Naive B cell (primary cell): ENCODE data around the gene TP73. TPM values are rescaled to one million over a fixed set of nuclear protein-coding genes. Genes with fewer than 3 reads are reported as not detected.
A peak's percentile ranks its signal among the peaks of the same experiment; 100 is the strongest.

Experiments
- ATAC-seq, 2 donors: fragments of 150-1000 bp; cut with Tn5 transposase; 2 replicates each; pipeline ENCODE4 v1.10.0; 2021; ENCODE audit warnings: low read depth in 2 of 2, mild to moderate bottlenecking in 2 of 2, moderate library complexity in 2 of 2
- DNase-seq: peaks from one replicate; pipeline ENCODE4 v3.0.0; 2022
- H3K27ac Mint-ChIP-seq, 6 donors: one replicate each; pipeline ENCODE4 v1.8.0; 2020 to 2022; ENCODE audit warnings: mild to moderate bottlenecking in 6 of 6, mixed read lengths in 6 of 6, moderate library complexity in 5 of 6, inconsistent platforms in 2 of 6
- H3K27me3 Mint-ChIP-seq, 3 donors: one replicate each; pipeline ENCODE4 v1.8.0; 2021 to 2022; ENCODE audit warnings: mixed read lengths in 3 of 3, mild to moderate bottlenecking in 1 of 3
- H3K36me3 Mint-ChIP-seq, 2 donors: one replicate each; pipeline ENCODE4 v1.8.0; 2020 to 2022; ENCODE audit warnings: mixed read lengths in 2 of 2, inconsistent platforms in 1 of 2, mild to moderate bottlenecking in 1 of 2
- H3K4me1 Mint-ChIP-seq, 3 donors: one replicate each; pipeline ENCODE4 v1.8.0; 2020 to 2022; ENCODE audit warnings: mixed read lengths in 3 of 3, inconsistent platforms in 1 of 3, mild to moderate bottlenecking in 1 of 3, moderate library complexity in 1 of 3
- H3K4me3 Mint-ChIP-seq, 8 donors: one replicate each; pipeline ENCODE4 v1.8.0; 2020 to 2022; ENCODE audit warnings: mild to moderate bottlenecking in 8 of 8, mixed read lengths in 8 of 8, moderate library complexity in 8 of 8, inconsistent platforms in 2 of 8
- H3K9me3 Mint-ChIP-seq, 7 donors: one replicate each; pipeline ENCODE4 v1.8.0; 2020 to 2022; ENCODE audit warnings: mixed read lengths in 7 of 7, mild to moderate bottlenecking in 5 of 7, inconsistent platforms in 2 of 7, moderate library complexity in 1 of 7
- polyA plus RNA-seq, 6 donors: library from polyadenylated mRNA; unstranded; fragments of 300-500 nt; fragmentation: Illumina TruSeq; gene quantifications; one replicate each; pipeline ENCODE4 v1.2.3, GENCODE V29; 2021; ENCODE audit warnings: low read depth in 6 of 6

TP73 gene
- polyA plus RNA-seq, 6 donors from 2014 or later: not detected

GRCh38 chr1:3688356-3689137 is 36.2 kb downstream of the TP73 start:
- no peaks in the 10 kb centered on the region for H3K9me3 Mint-ChIP-seq
- peaks cover 0 to 4% (median 0%) of the 10 kb centered on the region in 3 donors for H3K4me1 Mint-ChIP-seq
- H3K4me3 Mint-ChIP-seq: no peak overlapping the region
- no peaks in the 10 kb centered on the region for H3K36me3 Mint-ChIP-seq
- DNase-seq: no peak
- no peak for ATAC-seq
- H3K27ac Mint-ChIP-seq: peak overlapping the region in 2 of 6 donors; percentile 60 to 78
- peaks cover 5 to 12% (median 10%) of the 10 kb centered on the region in 3 donors for H3K27me3 Mint-ChIP-seq

GRCh38 chr1:3689138-3689750 is 36.9 kb downstream of the TP73 start:
- H3K4me1 Mint-ChIP-seq: peaks cover 0 to 4% (median 0%) of the 10 kb centered on the region in 3 donors
- no peak for DNase-seq
- no peaks in the 10 kb centered on the region for H3K9me3 Mint-ChIP-seq
- no peak for ATAC-seq
- peak overlapping the region in 1 of 6 donors; percentile 78 for H3K27ac Mint-ChIP-seq
- no peaks in the 10 kb centered on the region for H3K36me3 Mint-ChIP-seq
- no peak overlapping the region for H3K4me3 Mint-ChIP-seq
- peaks cover 5 to 9% (median 8%) of the 10 kb centered on the region in 3 donors for H3K27me3 Mint-ChIP-seq

GRCh38 chr1:3690282-3691065 is 38.2 kb downstream of the TP73 start:
- Mint-ChIP-seq H3K36me3 (no peaks in the 10 kb centered on the region), H3K27ac (no peak overlapping the region), H3K4me1 (peaks cover 0 to 10% (median 2%) of the 10 kb centered on the region in 3 donors), H3K4me3 (no peak overlapping the region), H3K27me3 (peaks cover 5 to 15% (median 10%) of the 10 kb centered on the region in 3 donors), H3K9me3 (no peaks in the 10 kb centered on the region)
- no peak for ATAC-seq
- no peak for DNase-seq

GRCh38 chr1:3691421-3692204 is 39.3 kb downstream of the TP73 start:
- Mint-ChIP-seq H3K9me3 (no peaks in the 10 kb centered on the region), H3K4me1 (peaks cover 8 to 16% (median 9%) of the 10 kb centered on the region in 3 donors), H3K4me3 (peak overlapping the region in 1 of 8 donors; percentile 8), H3K36me3 (no peaks in the 10 kb centered on the region), H3K27me3 (peaks cover 5 to 25% (median 22%) of the 10 kb centered on the region in 3 donors), H3K27ac (peak overlapping the region in 1 of 6 donors; percentile 35)
- ATAC-seq (no peak), DNase-seq (no peak)

DNA sequence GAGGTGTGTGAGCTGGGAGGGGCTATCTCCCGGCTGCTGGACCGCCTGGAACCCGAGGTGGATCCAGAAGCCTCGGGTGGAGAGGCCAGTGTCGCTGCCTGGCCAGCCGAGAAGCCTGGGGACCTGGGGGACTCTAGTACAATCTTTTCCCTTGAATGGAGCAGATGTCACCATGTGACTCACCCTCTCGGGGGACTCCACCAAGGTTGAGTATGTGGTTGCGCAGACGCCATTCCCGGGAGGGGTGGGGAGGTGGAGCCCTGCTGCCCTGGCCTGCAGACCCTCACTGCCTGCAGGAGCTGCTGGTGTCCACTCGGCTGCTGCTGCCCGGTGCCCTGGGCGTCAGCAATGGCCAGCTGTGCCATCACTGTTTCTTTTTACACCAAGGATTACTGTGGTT is 40.3 kb downstream of the TP73 start:
- peaks cover 5 to 30% (median 26%) of the 10 kb centered on the region in 3 donors for H3K27me3 Mint-ChIP-seq
- no peak overlapping the region for H3K4me3 Mint-ChIP-seq
- no peak overlapping the region for H3K27ac Mint-ChIP-seq
- ATAC-seq (no peak), DNase-seq (no peak)
- peaks cover 8 to 16% (median 9%) of the 10 kb centered on the region in 3 donors for H3K4me1 Mint-ChIP-seq
- no peaks in the 10 kb centered on the region for H3K36me3 Mint-ChIP-seq
- no peaks in the 10 kb centered on the region for H3K9me3 Mint-ChIP-seq

DNA sequence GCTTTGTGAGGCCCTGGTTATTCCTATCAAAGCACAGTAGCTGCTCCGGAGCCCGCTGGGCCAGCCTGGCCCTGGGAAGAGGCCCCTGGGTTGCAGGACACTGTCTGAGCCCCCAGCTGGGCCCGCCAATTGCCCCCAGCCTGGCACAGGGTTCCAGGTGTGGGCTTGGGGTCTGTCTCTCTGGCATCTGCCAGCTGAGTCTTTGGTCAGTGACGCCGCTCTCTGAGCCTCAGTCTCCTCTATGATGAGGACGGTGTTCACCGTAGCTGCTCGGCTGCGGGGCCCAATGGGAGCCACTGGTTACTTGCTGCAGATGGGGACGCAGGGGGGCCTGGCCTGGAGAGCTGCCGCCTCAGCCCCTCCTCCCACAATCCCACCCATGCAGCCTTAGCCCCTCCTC is 41.0 kb downstream of the TP73 start:
- no peak for ATAC-seq
- Mint-ChIP-seq H3K9me3 (no peaks in the 10 kb centered on the region), H3K4me3 (no peak overlapping the region), H3K27me3 (peaks cover 5 to 30% (median 25%) of the 10 kb centered on the region in 3 donors), H3K36me3 (no peaks in the 10 kb centered on the region), H3K4me1 (peaks cover 8 to 12% (median 9%) of the 10 kb centered on the region in 3 donors), H3K27ac (no peak overlapping the region)
- DNase-seq: no peak

DNA sequence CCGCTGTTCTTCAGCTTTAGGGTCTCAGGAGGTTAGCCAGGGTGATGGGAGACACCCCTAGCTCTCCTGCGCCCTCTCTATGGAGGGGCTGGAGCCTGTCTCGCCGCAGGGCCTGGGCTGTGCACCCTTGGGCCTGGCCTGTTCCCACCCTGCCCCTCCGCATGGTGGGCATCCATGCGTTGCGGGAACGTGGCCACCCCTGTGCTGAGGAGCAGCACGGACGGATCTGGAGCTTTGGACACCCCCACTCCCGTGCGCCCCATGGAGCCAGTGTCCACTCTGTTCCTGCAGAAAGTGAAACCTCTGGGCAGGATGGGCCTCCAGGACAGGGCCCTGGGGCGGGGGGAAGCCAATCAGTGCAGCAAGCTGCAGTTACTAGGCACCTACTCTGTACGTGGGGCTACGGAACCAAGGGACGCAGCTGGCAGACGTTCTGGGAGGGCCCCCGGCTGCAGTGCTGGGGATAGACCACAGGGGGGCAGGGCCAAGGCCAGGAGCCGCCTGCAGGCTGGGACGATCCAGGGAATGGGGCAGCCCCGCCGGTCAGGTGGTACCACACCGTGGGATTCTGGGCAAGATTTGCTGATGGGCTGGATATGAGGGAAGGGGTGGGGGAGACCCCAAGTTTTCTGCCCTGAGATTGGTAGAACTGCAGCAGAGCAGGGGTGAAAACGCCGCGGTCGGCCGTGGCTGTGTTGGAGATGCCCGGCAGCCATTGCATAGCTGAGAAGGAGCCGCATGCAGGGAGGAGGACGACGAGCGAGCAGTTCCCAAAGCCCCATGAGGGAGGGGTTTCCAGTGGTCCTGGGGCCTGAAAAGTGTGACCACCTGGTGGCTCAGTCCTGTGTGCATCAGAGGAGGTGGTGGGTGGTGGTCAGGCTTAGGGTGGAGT is 43.3 kb downstream of the TP73 start:
- peaks cover 5 to 41% (median 33%) of the 10 kb centered on the region in 3 donors for H3K27me3 Mint-ChIP-seq
- H3K27ac Mint-ChIP-seq: no peak overlapping the region
- H3K4me1 Mint-ChIP-seq: peaks cover 8 to 12% (median 9%) of the 10 kb centered on the region in 3 donors
- H3K4me3 Mint-ChIP-seq: peak overlapping the region in 3 of 8 donors; percentile 12 to 67 (median 36)
- DNase-seq (peak; percentile 26), ATAC-seq (peak; percentile 69 to 71)
- no peaks in the 10 kb centered on the region for H3K36me3 Mint-ChIP-seq
- no peaks in the 10 kb centered on the region for H3K9me3 Mint-ChIP-seq

DNA sequence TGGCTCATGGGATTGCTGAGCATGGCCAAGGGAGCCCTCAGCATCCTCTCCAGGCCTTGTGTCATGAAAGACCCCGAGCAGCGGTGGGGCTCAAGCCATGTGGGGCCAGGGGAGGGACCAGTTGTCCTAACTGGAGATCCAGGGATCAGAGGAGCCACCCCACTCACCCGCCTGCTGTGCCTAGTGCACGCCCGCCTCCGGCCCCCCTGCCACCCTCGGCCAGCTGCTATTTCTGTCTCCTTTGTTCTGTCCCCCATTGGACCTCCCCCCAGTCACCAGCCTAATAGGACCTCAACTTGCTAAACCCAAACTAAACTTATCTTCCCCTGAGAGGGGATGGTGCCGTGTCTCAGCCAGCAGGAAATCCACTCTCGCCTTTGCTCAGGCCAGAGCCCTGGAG is 44.4 kb downstream of the TP73 start:
- no peaks in the 10 kb centered on the region for H3K9me3 Mint-ChIP-seq
- peaks cover 5 to 48% (median 33%) of the 10 kb centered on the region in 3 donors for H3K27me3 Mint-ChIP-seq
- no peak overlapping the region for H3K27ac Mint-ChIP-seq
- DNase-seq (no peak), ATAC-seq (no peak)
- no peaks in the 10 kb centered on the region for H3K36me3 Mint-ChIP-seq
- H3K4me3 Mint-ChIP-seq: peak overlapping the region in 2 of 8 donors; percentile 5 to 22
- H3K4me1 Mint-ChIP-seq: peaks cover 8 to 12% (median 9%) of the 10 kb centered on the region in 3 donors

- Mint-ChIP-seq H3K27ac (no peak overlapping the region), H3K4me3 (no peak overlapping the region), H3K9me3 (no peaks in the 10 kb centered on the region), H3K36me3 (no peaks in the 10 kb centered on the region), H3K27me3 (peaks cover under 1 to 48% (median 33%) of the 10 kb centered on the region in 3 donors), H3K4me1 (peaks cover 8 to 12% (median 9%) of the 10 kb centered on the region in 3 donors)
- ATAC-seq: no peak
- DNase-seq: no peak
Measured at GRCh38 chr1:3697104-3697503, 44.8 kb downstream of the TP73 start.

DNA sequence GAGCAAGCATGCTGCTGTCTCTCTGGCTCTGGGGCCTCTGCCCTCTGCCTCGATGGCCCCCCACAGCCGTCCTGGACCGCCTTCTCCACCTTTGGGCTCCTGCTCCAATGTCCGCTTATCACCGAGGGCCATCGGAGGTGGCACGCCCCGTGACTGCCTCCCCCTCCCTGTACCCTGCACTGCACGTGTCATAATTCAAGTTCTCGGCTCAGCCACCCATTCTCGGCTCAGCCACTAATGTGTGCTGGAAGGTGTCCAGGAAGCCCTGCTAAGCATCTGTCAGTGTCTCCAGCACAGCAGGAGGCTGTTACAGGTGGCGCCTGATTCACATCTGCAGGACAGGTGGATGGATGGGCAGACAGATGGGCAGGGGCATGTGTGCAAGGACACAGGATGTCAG is 45.5 kb downstream of the TP73 start:
- Mint-ChIP-seq H3K9me3 (no peaks in the 10 kb centered on the region), H3K4me1 (peaks cover 8 to 12% (median 9%) of the 10 kb centered on the region in 3 donors), H3K27me3 (peaks cover 0 to 48% (median 33%) of the 10 kb centered on the region in 3 donors), H3K27ac (no peak overlapping the region), H3K4me3 (no peak overlapping the region), H3K36me3 (no peaks in the 10 kb centered on the region)
- DNase-seq: no peak
- no peak for ATAC-seq

DNA sequence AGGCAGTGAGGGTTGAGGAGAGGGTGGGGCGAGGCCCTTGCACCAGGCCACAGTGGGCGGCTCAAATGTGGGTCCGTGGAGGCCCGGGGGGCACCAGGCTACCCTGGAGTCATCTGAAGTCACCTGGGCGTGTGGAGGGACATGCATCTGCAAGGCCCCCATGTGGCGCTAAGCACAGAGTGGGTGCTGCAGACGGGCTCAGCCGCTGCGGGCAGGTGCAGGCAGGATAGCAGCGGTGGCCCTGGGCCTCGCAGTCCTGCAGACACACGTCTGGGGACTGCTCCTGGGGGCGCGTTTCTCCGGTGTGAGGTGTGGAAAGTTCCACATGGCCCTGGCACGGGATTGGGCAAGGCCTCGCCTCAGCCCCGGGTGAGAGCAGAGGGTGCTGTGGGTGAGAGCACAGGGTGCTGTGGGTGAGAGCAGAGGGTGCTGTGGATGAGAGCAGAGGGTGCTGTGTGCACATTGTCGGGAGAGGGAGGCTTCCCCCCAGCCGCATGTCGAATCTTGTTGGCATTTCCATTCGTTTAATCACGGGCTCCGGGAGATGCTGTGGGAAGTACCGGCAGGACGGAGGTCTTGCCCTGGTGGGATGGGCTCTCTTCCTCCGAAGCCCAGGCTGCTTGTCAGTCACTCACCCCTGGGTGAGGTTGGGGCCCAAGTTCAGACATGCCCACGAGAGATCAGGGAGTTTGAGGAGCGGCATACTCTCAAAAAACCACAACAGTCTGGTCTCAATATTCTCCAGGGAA is 46.5 kb downstream of the TP73 start:
- Mint-ChIP-seq H3K4me3 (peak overlapping the region in 1 of 8 donors; percentile 39), H3K27me3 (peaks cover under 1 to 52% (median 33%) of the 10 kb centered on the region in 3 donors), H3K36me3 (no peaks in the 10 kb centered on the region), H3K4me1 (peaks cover 9 to 13% (median 13%) of the 10 kb centered on the region in 3 donors), H3K9me3 (no peaks in the 10 kb centered on the region), H3K27ac (no peak overlapping the region)
- ATAC-seq (no peak), DNase-seq (no peak)
